ENCODE results near the gene XCL1.
"Not testable (repeated sequence)": the region's sequence is repeated elsewhere in the genome, so short reads cannot be mapped to it uniquely, and the experiment has no call there.

Gene XCL1

GRCh38 chr1:168576245-168576688 is at the start of gene XCL1:
Gene XCL1 (plus strand): TSS chr1:168576605. CDS start chr1:168576638, 33 bp downstream.
- TF ChIP-seq GATA3, GATA2 (IDR thresholded peaks at IDR 0.05; ENCODE audit: low read depth, low read length): not testable (repeated sequence)

- no peak for TF ChIP-seq GATA3 (IDR thresholded peaks at IDR 0.05; ENCODE audit: low read depth, low read length)
- no peak for TF ChIP-seq GATA2 (IDR thresholded peaks at IDR 0.05; ENCODE audit: low read depth, low read length)
Observed at GRCh38 chr1:168529518-168529917, 46.9 kb upstream of the XCL1 start.

GRCh38 chr1:168531615-168532345 is 44.6 kb upstream of the XCL1 start:
- no peak for TF ChIP-seq GATA3 (IDR thresholded peaks at IDR 0.05; ENCODE audit: low read depth, low read length)
- no peak for TF ChIP-seq GATA2 (IDR thresholded peaks at IDR 0.05; ENCODE audit: low read depth, low read length)

- TF ChIP-seq GATA3 (IDR thresholded peaks at IDR 0.05; ENCODE audit: low read depth, low read length) (no peak), GATA2 (IDR thresholded peaks at IDR 0.05; ENCODE audit: low read depth, low read length) (no peak)
Observed at GRCh38 chr1:168535536-168535935, 40.9 kb upstream of the XCL1 start.

- not testable (repeated sequence) for TF ChIP-seq GATA2, GATA3 (IDR thresholded peaks at IDR 0.05; ENCODE audit: low read depth, low read length)
Observed at GRCh38 chr1:168543840-168544498, 32.4 kb upstream of the XCL1 start, which contains the start of gene XCL2. Gene XCL2 (minus strand): TSS chr1:168543997. CDS start chr1:168543964, 33 bp downstream.

GRCh38 chr1:168550971-168551370 is 25.4 kb upstream of the XCL1 start:
- TF ChIP-seq GATA3 (IDR thresholded peaks at IDR 0.05; ENCODE audit: low read depth, low read length) = no peak
- no peak for TF ChIP-seq GATA2 (IDR thresholded peaks at IDR 0.05; ENCODE audit: low read depth, low read length)

GRCh38 chr1:168551688-168552087 is 24.7 kb upstream of the XCL1 start:
- TF ChIP-seq GATA3 (IDR thresholded peaks at IDR 0.05; ENCODE audit: low read depth, low read length) = no peak
- no peak for TF ChIP-seq GATA2 (IDR thresholded peaks at IDR 0.05; ENCODE audit: low read depth, low read length)

- no peak for TF ChIP-seq GATA3 (IDR thresholded peaks at IDR 0.05; ENCODE audit: low read depth, low read length)
- no peak for TF ChIP-seq GATA2 (IDR thresholded peaks at IDR 0.05; ENCODE audit: low read depth, low read length)
Observed at GRCh38 chr1:168552961-168553360, 23.4 kb upstream of the XCL1 start.

GRCh38 chr1:168553680-168554553 is 22.5 kb upstream of the XCL1 start:
- TF ChIP-seq GATA2 (IDR thresholded peaks at IDR 0.05; ENCODE audit: low read depth, low read length) = no peak
- TF ChIP-seq GATA3 (IDR thresholded peaks at IDR 0.05; ENCODE audit: low read depth, low read length) = no peak

- TF ChIP-seq GATA3 (IDR thresholded peaks at IDR 0.05; ENCODE audit: low read depth, low read length) (no peak), GATA2 (IDR thresholded peaks at IDR 0.05; ENCODE audit: low read depth, low read length) (no peak)
Observed at GRCh38 chr1:168554603-168555483, 21.6 kb upstream of the XCL1 start.

GRCh38 chr1:168555508-168556046 is 20.8 kb upstream of the XCL1 start:
- TF ChIP-seq GATA2 (IDR thresholded peaks at IDR 0.05; ENCODE audit: low read depth, low read length) (no peak), GATA3 (IDR thresholded peaks at IDR 0.05; ENCODE audit: low read depth, low read length) (no peak)

- no peak for TF ChIP-seq GATA2 (IDR thresholded peaks at IDR 0.05; ENCODE audit: low read depth, low read length)
- no peak for TF ChIP-seq GATA3 (IDR thresholded peaks at IDR 0.05; ENCODE audit: low read depth, low read length)
Observed at GRCh38 chr1:168556647-168557046, 19.8 kb upstream of the XCL1 start.

- TF ChIP-seq GATA3 (IDR thresholded peaks at IDR 0.05; ENCODE audit: low read depth, low read length) = no peak
- no peak for TF ChIP-seq GATA2 (IDR thresholded peaks at IDR 0.05; ENCODE audit: low read depth, low read length)
Observed at GRCh38 chr1:168560370-168560769, 16.0 kb upstream of the XCL1 start.
